GM21381 (cell line): ENCODE measurements around the gene JOSD1.
"Not testable (repeated sequence)": the region's sequence is repeated elsewhere in the genome, so short reads cannot be mapped to it uniquely, and the experiment has no call there.

Experiments
- ATAC-seq: cut with Tn5 transposase; IDR thresholded peaks from one replicate; pipeline ENCODE4 v1.9.1; 2021; ENCODE audit warnings: mild to moderate bottlenecking, moderate library complexity; ENCODE audit not compliant: unreplicated experiment

The JOSD1 gene

GRCh38 chr22:38694049-38694448 lies 6.7 kb downstream of the JOSD1 start:
- no peak for ATAC-seq

- no peak for ATAC-seq
Measured at GRCh38 chr22:38689651-38690050, 11.1 kb downstream of the JOSD1 start.

- no peak for ATAC-seq
Measured at GRCh38 chr22:38685761-38686160, 15.0 kb downstream of the JOSD1 start.

GRCh38 chr22:38684895-38685294 lies 15.8 kb downstream of the JOSD1 start:
- ATAC-seq, result no peak

GRCh38 chr22:38681582-38682335 lies 19.0 kb downstream of the JOSD1 start, which contains the start of gene TOMM22:
TOMM22 (plus strand) TSS chr22:38681957; CDS start chr22:38681979, 22 bp downstream.
- ATAC-seq, result peak; percentile 97

- ATAC-seq, result no peak
Measured at GRCh38 chr22:38675833-38676232, 24.9 kb downstream of the JOSD1 start.

- no peak for ATAC-seq
Measured at GRCh38 chr22:38674888-38675287, 25.9 kb downstream of the JOSD1 start.

GRCh38 chr22:38657045-38657909 lies 43.5 kb downstream of the JOSD1 start:
- ATAC-seq, result peak; percentile 41

GRCh38 chr22:38656256-38657044 lies 44.3 kb downstream of the JOSD1 start, which contains the start of the genes CBY1 and FAM227A:
CBY1 (plus strand) TSS chr22:38656638; CDS start chr22:38668055, 11,417 bp downstream.
FAM227A (minus strand) TSS chr22:38656392; CDS start chr22:38650168, 6,224 bp downstream.
- peak; percentile 88 for ATAC-seq

GRCh38 chr22:38655519-38656255 lies 45.1 kb downstream of the JOSD1 start:
- ATAC-seq, result no peak

GRCh38 chr22:38653741-38654140 lies 47.0 kb downstream of the JOSD1 start:
- no peak for ATAC-seq

GRCh38 chr22:38652859-38653258 lies 47.9 kb downstream of the JOSD1 start:
- no peak for ATAC-seq

- ATAC-seq, result no peak
Measured at GRCh38 chr22:38649841-38650522, 50.8 kb downstream of the JOSD1 start.

- ATAC-seq, result no peak
Measured at GRCh38 chr22:38645430-38645829, 55.3 kb downstream of the JOSD1 start.

GRCh38 chr22:38644245-38644644 lies 56.5 kb downstream of the JOSD1 start:
- not testable (repeated sequence) for ATAC-seq

GRCh38 chr22:38641476-38642040 lies 59.2 kb downstream of the JOSD1 start:
- no peak for ATAC-seq

- no peak for ATAC-seq
Measured at GRCh38 chr22:38638728-38639127, 62.0 kb downstream of the JOSD1 start.

GRCh38 chr22:38638216-38638615 lies 62.5 kb downstream of the JOSD1 start:
- no peak for ATAC-seq
